IMR-90 (cell line): Measurements from ENCODE around the gene ANKS3. TPM values are rescaled to one million over a fixed set of nuclear protein-coding genes. Genes with fewer than 3 reads are reported as not detected.

Source experiments
- ATAC-seq: fragments of 200-7000 bp; cut with Tn5 transposase; 2 replicates; pipeline ENCODE4 v1.9.1; 2020; ENCODE audit warnings: low read depth, mild to moderate bottlenecking, moderate library complexity
- BruUV-seq: library from RNA; stranded (reverse); fragments of 400-500 nt; replicated peaks from 2 replicates; lab custom pipeline; 2021; lab: Mats Ljungman, UMichigan
- CTCF ChIA-PET: fragments of 300-600 bp; formaldehyde crosslinking; extraction: SDS; loops from one replicate; lab custom pipeline; 2021; ENCODE audit warnings: antibody characterized with exemption; lab: Yijun Ruan, JAX
- POLR2A ChIA-PET: fragments of 300-600 bp; sonication (Branson Sonifier 250); formaldehyde crosslinking; loops from one replicate; lab custom pipeline; 2022; ENCODE audit warnings: antibody characterized with exemption; ENCODE audit not compliant: unreplicated experiment; lab: Charles Lee
- DNase-seq: peaks from one replicate; pipeline ENCODE4 v3.0.0; 2013
- H2AFZ ChIP-seq: replicated peaks from 2 replicates; pipeline ENCODE3; 2013; ENCODE audit warnings: low read length, mild to moderate bottlenecking; ENCODE audit not compliant: poor library complexity
- H2AK5ac ChIP-seq: 2 replicates; pipeline ENCODE4 v1.6.1; 2013; ENCODE audit warnings: low read depth, low read length, inconsistent platforms
- H2AK9ac ChIP-seq: replicated peaks from 2 replicates; pipeline ENCODE3; 2013; ENCODE audit warnings: mild to moderate bottlenecking, low read depth, low read length, moderate library complexity; ENCODE audit not compliant: poor library complexity
- H2BK120ac ChIP-seq: 2 replicates; pipeline ENCODE4 v1.6.1; 2013; ENCODE audit warnings: low read depth, low read length, inconsistent platforms
- H2BK15ac ChIP-seq: 3 replicates; pipeline ENCODE4 v1.6.1; 2013; ENCODE audit warnings: low read depth, low read length, inconsistent platforms
- H2BK20ac ChIP-seq: 2 replicates; pipeline ENCODE4 v1.6.1; 2013; ENCODE audit warnings: low read depth, mild to moderate bottlenecking, inconsistent platforms, low read length, moderate library complexity
- H2BK5ac ChIP-seq: 2 replicates; pipeline ENCODE4 v1.6.1; 2013; ENCODE audit warnings: mild to moderate bottlenecking, low read depth, low read length, inconsistent platforms; ENCODE audit not compliant: poor library complexity, severe bottlenecking
- H3K14ac ChIP-seq: replicated peaks from 2 replicates; pipeline ENCODE4 v1.6.1; 2013; ENCODE audit warnings: low read depth, low read length, inconsistent platforms
- H3K18ac ChIP-seq: 2 replicates; pipeline ENCODE4 v1.6.1; 2013; ENCODE audit warnings: low read depth, low read length, control low read depth
- H3K23ac ChIP-seq: 2 replicates; pipeline ENCODE4 v1.6.1; 2013; ENCODE audit warnings: low read depth, low read length, inconsistent platforms
- H3K27ac ChIP-seq: 2 replicates; pipeline ENCODE4 v1.5.1; 2013; ENCODE audit warnings: mild to moderate bottlenecking, control low read depth, low read length; ENCODE audit not compliant: insufficient read depth
- H3K27me3 ChIP-seq: 2 replicates; pipeline ENCODE4 v1.6.1; 2013; ENCODE audit warnings: low read length; ENCODE audit not compliant: control insufficient read depth, insufficient read depth
- H3K36me3 ChIP-seq: 2 replicates; pipeline ENCODE4 v1.6.1; 2013; ENCODE audit warnings: low read length, mixed read lengths; ENCODE audit not compliant: control insufficient read depth, insufficient read depth
- H3K4ac ChIP-seq: 2 replicates; pipeline ENCODE4 v1.6.1; 2013; ENCODE audit warnings: low read depth, low read length, inconsistent platforms
- H3K4me1 ChIP-seq: 2 replicates; pipeline ENCODE4 v1.6.1; 2013; ENCODE audit warnings: low read length, mixed read lengths; ENCODE audit not compliant: control insufficient read depth, insufficient read depth
- H3K4me2 ChIP-seq: 2 replicates; pipeline ENCODE4 v1.6.1; 2013; ENCODE audit warnings: low read depth, mild to moderate bottlenecking, control low read depth, low read length, moderate library complexity
- H3K4me3 ChIP-seq: 2 replicates; pipeline ENCODE4 v1.5.1; 2013; ENCODE audit warnings: low read depth, mild to moderate bottlenecking, control low read depth, low read length, moderate library complexity; ENCODE audit not compliant: insufficient read depth
- H3K56ac ChIP-seq: 2 replicates; pipeline ENCODE4 v1.6.1; 2013; ENCODE audit warnings: low read length, inconsistent platforms; ENCODE audit not compliant: insufficient read depth; ENCODE audit errors: extremely low read depth
- H3K79me1 ChIP-seq, 2 experiments: 2 replicates each; pipeline ENCODE4 v1.6.1; 2013; ENCODE audit warnings: low read length in 2 of 2, inconsistent platforms in 1 of 2, low read depth in 1 of 2
- H3K9ac ChIP-seq: 2 replicates; pipeline ENCODE4 v1.6.1; 2013; ENCODE audit warnings: low read depth, low read length, control low read depth
- H3K9me1 ChIP-seq: 2 replicates; pipeline ENCODE4 v1.6.1; 2013; ENCODE audit warnings: low read length, inconsistent platforms; ENCODE audit not compliant: insufficient read depth
- H3K9me3 ChIP-seq: 2 replicates; pipeline ENCODE4 v1.6.1; 2013; ENCODE audit warnings: low read length; ENCODE audit not compliant: control insufficient read depth, insufficient read depth
- H4K20me1 ChIP-seq: 2 replicates; pipeline ENCODE4 v1.6.1; 2013; ENCODE audit warnings: low read length, inconsistent platforms; ENCODE audit not compliant: insufficient read depth
- H4K5ac ChIP-seq: 2 replicates; pipeline ENCODE4 v1.6.1; 2013; ENCODE audit warnings: mild to moderate bottlenecking, low read depth, low read length, control low read depth
- H4K8ac ChIP-seq, 2 experiments: 2 replicates each; pipeline ENCODE4 v1.6.1; 2013; ENCODE audit warnings: low read depth in 2 of 2, low read length in 2 of 2, control low read depth in 1 of 2, inconsistent platforms in 1 of 2
- H4K91ac ChIP-seq: 2 replicates; pipeline ENCODE4 v1.6.1; 2013; ENCODE audit warnings: low read depth, low read length, inconsistent platforms; ENCODE audit not compliant: insufficient read depth
- CTCF ChIP-seq: conservative IDR thresholded peaks from 2 replicates; pipeline ENCODE4 v1.5.1; 2012; ENCODE audit warnings: mild to moderate bottlenecking, low read depth, low read length, improper control_type of control experiment
- WGBS, 2 experiments: methylation state at CpG; one replicate each; pipeline versions ENCODE4 v1.1.5 to v1.1.7; 2013; ENCODE audit warnings: missing lambda C conversion rate in 2 of 2; ENCODE audit not compliant: insufficient read length in 1 of 2; ENCODE audit errors: extremely low coverage in 2 of 2; 5-methylcytosine and 5-hydroxymethylcytosine counted together
- dilution Hi-C: fragments of 300-500 bp; cut with HindIII; formaldehyde crosslinking; loops from one replicate; pipeline ENCODE4 v1.14.3; 2018; ENCODE audit warnings: low sequenced_read_pairs; ENCODE audit not compliant: unreplicated experiment
- in situ Hi-C: fragments of 300-500 bp; cut with MboI; formaldehyde crosslinking; loops from 3 replicates; pipeline ENCODE4 v1.14.3; 2019; ENCODE audit warnings: low sequenced_read_pairs, inconsistent platforms, mixed read lengths
- intact Hi-C: fragments of 100-400 bp; cut with micrococcal nuclease; formaldehyde crosslinking; loops from 2 replicates; pipeline ENCODE4 v1.10.0; 2022
- polyA plus RNA-seq, 3 experiments: library from polyadenylated mRNA; depleted of rRNA; stranded (reverse); fragments of >200 nt; gene quantifications; 2 replicates each; pipeline ENCODE4 v1.2.3, GENCODE V29; 2012; ENCODE audit warnings: low replicate concordance in 1 of 3
- total RNA-seq: library from RNA; depleted of rRNA; stranded (reverse); fragments of >200 nt; gene quantifications from 2 replicates; pipeline ENCODE4 v1.2.3, GENCODE V29; 2012

Gene ANKS3
- total and polyA plus RNA-seq, 2 of the 4 experiments (the other 2 are of a cell fraction): 24.4 to 25.0 TPM

- Histone ChIP-seq H3K4me2 (no peak overlapping the region), H2BK20ac (no peak overlapping the region), H3K4ac (no peak overlapping the region), H3K56ac (no peak overlapping the region), H3K4me1 (no peaks in the 10 kb centered on the region), H2BK15ac (no peak overlapping the region), H4K8ac (no peak overlapping the region), H4K91ac (no peak overlapping the region), H3K4me3 (no peak overlapping the region), H3K79me1 (peaks cover 6 to 40% of the 10 kb centered on the region in 2 experiments; a peak in 3 of 4 replicates), H3K9ac (no peak overlapping the region), H3K9me1 (no peaks in the 10 kb centered on the region), H3K27me3 (no peaks in the 10 kb centered on the region), H3K14ac (no peak overlapping the region), H2BK120ac (no peak overlapping the region), H4K20me1 (peaks cover 42% of the 10 kb centered on the region), H3K36me3 (peaks cover 55% of the 10 kb centered on the region), H3K18ac (no peak overlapping the region), H2AK9ac (peak overlapping the region; percentile 42), H2AFZ (no peak overlapping the region), H3K23ac (no peak overlapping the region), H2AK5ac (no peak overlapping the region), H2BK5ac (no peak overlapping the region), H3K27ac (no peak overlapping the region), H3K9me3 (no peaks in the 10 kb centered on the region), H4K5ac (no peak overlapping the region)
- BruUV-seq: no TSS peak
- DNase-seq (no peak), ATAC-seq (no peak)
- intact Hi-C loops: no loop called here
- in situ Hi-C loops: no loop called here
- WGBS, 2 experiments: 91% methylated on average over 4 of the region's 13 CpGs; no CpG with 5 or more reads in 1 of the 2 experiments
- TF ChIP-seq CTCF: no peak
- dilution Hi-C loops: no loop called here
- POLR2A ChIA-PET: no interaction called here
- CTCF ChIA-PET: no interaction called here
Observed at GRCh38 chr16:4651827-4652226, 82.2 kb downstream of the ANKS3 start.
